ENCODE data around the gene ELF4.
A peak's percentile ranks its signal among the peaks of the same experiment; 100 is the strongest.

Gene ELF4

GRCh38 chrX:130083107-130083490 is 27.2 kb downstream of the ELF4 start:
- no peak for DNase-seq

DNA sequence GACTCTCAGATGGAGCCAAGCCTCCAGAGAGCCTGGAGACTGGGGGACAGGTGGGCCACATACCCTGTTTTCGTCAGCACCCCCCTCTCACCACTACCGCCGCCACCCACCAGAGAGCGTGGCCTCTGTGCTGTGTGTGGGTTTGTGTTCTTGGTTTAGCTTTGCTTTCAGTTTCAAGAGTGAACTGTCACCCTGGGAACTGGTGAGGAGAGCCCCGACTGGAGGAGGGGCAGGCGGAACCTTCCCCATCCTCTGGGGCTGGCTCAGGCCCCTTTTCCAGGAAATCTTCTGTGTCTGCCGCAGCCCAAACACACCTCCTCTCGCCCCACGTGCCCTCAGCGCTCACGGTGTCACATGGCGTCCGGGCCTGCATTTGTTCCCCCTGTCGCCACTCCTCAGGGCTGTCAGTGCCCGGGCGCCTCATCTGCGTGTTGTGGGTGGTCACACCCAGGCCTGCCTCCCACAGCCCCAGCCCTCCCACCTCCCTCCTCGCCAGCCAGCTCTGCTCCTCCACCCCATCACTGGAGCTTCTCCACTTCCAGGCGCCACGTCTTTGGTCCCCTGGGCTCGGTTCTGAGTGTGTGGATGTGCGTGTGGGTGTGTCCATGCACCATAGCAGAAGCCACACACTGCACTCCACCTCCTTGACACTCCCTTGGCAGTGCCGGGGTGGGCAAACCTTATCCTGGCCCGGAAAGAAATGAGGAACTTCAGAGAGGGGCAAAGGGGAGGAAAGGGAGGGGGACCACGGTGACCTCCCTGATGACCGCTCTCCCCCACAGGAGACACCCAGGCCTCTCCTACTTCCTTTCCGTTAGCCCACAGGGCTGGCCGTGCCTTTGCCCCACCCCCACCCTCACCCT is 27.8 kb downstream of the ELF4 start:
- DNase-seq = no peak

- no peak for DNase-seq
Observed at GRCh38 chrX:130081421-130082045, 28.8 kb downstream of the ELF4 start.

DNA sequence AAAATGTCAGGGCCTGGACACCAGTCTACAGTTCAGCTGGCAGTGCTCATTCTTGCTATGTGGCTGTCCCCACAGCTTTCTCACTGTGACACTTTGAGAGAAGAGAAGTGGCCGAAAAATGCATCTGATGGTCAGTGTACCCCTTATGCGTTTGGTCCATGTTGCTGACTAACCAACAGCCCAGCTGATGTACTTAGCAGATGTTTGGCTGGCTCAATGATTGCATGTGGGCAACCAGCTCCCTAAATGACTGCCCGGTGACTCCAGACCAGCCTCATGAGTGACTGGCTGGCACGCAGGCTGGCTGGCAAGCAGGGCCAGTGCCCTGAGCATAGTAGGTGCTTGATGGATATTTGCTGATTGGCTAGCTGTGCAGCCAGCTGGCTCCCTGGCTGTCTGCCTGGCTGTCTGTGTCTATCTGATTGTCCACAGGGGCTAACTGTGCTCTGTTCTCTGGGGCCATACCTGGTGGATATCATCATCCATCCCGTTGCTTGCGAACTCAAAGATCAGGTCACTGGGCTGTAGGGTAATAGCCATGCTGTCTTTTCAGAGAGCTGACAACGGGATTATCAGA is 29.4 kb downstream of the ELF4 start:
- no peak for DNase-seq

- DNase-seq = peak; percentile 31
Observed at GRCh38 chrX:130079824-130080406, 30.4 kb downstream of the ELF4 start.

DNA sequence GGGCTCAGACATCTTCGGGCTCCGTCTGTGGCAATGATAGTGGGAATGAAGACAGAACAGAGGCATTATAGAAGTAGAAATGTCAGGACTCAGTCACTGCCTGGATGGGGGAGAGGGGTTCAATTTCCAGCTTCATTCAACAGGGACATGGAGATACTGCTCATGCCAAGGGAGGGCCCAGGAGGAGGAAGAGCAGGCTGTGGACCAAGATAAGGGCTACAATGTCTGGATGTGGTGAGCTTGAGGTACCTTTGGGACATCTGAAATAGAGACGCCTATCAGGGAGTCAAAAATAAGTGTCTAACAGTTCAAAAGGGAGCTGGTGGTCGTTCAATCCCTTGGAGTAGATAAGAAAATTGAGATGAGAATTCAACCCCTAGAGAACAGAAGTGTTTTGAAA is 34.5 kb downstream of the ELF4 start:
- no peak for DNase-seq

GRCh38 chrX:130072345-130072740 is 38.0 kb downstream of the ELF4 start:
- no peak for DNase-seq

DNA sequence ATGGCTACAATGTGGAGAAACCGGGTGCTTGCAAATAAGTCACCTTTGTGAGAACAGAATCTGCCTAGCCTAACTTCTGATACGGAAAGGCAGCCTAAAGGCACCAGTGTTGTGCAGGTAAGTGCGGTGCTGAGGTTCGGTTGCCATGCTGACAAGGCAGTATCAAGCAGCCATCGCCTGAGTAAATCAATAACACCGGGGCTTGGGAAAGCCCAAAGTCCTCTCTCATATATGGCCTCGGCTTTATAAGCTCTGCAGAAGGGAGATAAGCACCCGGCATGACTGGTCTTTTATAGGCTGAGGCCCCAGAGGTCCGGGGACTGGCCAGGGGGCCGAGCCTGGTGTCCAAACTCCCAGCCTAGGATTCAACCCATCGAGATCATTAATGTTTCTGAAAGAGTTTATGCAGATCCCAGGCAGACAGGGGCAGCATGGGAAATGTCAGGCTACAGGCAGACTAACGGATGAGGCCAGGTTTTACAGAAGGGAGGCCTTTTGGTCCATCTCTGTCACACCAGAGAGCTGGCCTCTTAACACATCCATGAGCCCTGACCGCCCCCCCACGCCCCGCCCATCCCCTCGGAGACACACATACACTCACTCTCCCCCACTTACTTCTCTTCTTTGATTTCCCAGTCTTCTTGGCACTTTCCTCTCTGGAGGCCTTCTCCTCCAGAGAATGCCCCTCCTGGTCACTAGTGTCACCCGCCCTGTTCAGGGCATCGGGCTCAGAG is 38.5 kb downstream of the ELF4 start:
- DNase-seq = no peak

- DNase-seq = no peak
Observed at GRCh38 chrX:130066975-130067615, 43.2 kb downstream of the ELF4 start.

DNA sequence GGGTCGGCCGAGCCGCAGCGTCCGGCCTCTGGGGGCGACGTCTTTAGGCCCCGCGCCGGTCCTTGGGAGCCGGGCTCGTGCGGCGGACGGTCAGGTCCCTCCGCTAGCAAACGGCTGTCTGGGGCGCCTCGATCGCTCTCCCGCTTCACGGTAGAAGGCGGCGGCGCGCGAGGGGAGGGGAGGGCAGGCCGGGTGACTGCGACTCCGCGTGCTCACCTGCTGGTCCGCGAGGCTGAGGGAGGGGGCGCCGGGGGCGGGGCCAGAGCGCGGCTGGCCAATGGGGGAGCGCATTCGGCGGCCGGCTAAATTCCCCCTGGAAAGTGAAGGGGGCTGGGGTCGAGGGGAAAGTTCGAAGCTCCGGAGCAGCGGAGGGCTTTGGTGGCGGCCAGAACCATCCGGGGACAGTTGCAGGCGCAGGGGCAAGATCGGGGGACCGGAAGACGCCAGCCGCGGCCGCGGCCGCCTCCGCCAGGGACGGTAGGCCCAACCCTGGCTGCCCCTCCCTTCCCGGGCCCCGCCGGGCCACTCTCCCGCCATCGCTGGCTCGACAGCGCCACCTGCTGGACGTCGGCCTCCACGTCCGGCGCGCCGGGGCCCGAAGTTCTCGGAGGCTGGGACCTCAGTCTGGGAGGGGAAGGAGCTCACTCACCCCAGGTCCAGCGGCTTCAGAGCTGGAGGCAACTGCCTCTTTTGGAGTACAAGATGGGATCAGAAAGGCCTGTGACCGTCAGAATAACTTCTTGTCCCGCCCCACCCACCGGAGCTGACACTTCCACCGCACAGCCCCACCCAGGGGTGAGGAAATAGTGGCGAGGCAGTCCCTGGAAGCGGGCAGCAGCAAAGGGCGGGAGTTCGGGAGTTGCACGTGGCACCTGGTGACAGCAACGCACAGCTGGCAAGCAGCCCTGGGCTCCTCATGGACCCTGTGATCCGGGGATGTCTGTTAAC is 49.9 kb downstream of the ELF4 start:
- DNase-seq = peak; percentile 38

GRCh38 chrX:130058652-130059051 is 51.6 kb downstream of the ELF4 start:
- DNase-seq = no peak

DNA sequence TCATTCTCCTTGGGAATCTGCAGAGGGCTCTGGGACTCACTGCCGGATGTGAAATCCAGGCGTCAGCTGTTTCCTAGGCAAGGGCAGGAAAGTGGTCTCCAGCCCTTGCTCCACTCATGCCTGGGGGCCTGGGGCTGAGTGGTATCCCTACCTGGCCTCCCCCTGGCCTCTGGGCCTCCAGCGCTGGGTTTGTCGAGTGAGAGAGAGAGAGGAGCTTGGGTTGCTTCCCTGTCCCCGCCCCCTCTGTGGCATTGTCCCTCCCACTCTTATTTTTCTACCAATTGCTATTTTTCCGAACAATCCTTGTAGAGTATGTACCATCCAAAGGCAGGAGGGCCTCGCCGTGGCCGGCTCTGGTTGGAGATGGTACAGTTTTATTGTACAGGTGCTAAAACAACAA is 53.1 kb downstream of the ELF4 start:
- DNase-seq = no peak

GRCh38 chrX:130055899-130056298 is 54.4 kb downstream of the ELF4 start:
- DNase-seq = no peak

GRCh38 chrX:130055103-130055502 is 55.2 kb downstream of the ELF4 start:
- no peak for DNase-seq

DNA sequence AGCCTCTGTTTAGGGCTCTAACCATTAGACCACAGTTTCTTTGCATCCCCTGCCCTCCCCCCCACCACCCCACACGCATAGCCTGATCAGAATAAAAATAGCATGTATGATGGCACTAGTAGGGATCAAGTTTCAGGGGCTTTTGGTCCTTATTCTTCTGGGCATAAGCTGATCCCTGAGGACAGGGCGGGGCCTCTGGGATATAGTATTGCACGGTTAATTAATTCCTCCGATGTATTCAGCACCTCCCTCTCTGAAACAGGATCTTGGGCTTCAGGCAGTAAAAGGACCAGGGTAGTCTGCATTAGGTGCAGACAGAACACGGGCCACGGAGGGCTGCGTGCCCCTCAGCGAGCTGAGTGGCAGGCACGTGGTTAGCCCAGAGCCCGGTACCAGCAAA is 57.1 kb downstream of the ELF4 start:
- no peak for DNase-seq

GRCh38 chrX:130051176-130051845 is 59.0 kb downstream of the ELF4 start:
- no peak for DNase-seq

DNA sequence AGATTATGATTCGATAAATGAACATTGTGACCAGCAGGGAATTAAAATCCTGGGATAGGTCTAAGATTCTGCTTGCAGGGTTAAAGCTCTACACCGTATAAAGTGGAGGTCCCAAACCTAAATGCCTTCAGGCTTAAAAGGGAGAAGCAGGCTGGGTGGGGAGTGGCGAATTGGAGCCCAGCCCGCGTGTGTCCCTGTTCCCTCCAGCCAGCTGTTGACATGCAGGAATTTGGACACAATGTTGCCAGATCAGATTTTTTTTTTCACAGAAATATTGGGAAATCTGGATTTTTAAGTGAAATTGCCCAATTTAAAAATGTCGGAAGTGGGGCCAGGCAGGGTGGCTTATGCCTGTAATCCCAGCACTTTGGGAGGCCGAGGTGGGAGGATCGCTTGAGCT is 60.5 kb downstream of the ELF4 start:
- DNase-seq = no peak

- no peak for DNase-seq
Observed at GRCh38 chrX:130048686-130049222, 61.5 kb downstream of the ELF4 start.

GRCh38 chrX:130047416-130047815 is 62.9 kb downstream of the ELF4 start:
- DNase-seq = no peak

- DNase-seq = no peak
Observed at GRCh38 chrX:130039847-130040246, 70.5 kb downstream of the ELF4 start.

DNA sequence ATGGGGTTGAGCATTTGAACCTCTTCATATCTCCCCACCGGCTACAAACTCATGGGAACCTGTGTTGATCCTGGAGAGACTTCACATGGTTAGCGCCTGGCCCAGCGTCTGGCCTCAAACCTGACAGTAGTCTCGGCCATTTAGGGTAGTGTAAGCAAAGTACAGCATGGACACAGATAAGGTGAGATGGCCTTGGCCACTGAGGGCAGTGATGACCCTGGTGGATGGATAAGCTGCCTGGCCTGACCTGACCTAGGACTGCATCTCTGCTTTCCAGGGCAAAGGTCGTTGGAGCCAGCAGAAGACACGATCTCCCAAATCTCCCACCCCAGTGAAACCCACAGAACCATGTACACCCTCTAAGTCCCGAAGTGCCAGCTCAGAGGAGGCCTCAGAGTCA is 76.1 kb downstream of the ELF4 start:
- DNase-seq = no peak
